PC-9 (cell line): ENCODE measurements around the gene PDGFD.

Experiments used
- EZH2 ChIP-seq: fragments of 200-600 bp; sonication (generic); IDR thresholded peaks from 2 replicates; pipeline ENCODE4 v1.8.0; 2017; ENCODE audit warnings: antibody characterized with exemption, low read depth
- TF ChIP-seq, protein P1 (sequence below): fragments of 200-600 bp; sonication (generic); conservative IDR thresholded peaks from 2 replicates; pipeline ENCODE4 v1.6.1; 2017; ENCODE audit warnings: mixed run types, antibody characterized with exemption, mild to moderate bottlenecking, moderate library complexity

DNA sequence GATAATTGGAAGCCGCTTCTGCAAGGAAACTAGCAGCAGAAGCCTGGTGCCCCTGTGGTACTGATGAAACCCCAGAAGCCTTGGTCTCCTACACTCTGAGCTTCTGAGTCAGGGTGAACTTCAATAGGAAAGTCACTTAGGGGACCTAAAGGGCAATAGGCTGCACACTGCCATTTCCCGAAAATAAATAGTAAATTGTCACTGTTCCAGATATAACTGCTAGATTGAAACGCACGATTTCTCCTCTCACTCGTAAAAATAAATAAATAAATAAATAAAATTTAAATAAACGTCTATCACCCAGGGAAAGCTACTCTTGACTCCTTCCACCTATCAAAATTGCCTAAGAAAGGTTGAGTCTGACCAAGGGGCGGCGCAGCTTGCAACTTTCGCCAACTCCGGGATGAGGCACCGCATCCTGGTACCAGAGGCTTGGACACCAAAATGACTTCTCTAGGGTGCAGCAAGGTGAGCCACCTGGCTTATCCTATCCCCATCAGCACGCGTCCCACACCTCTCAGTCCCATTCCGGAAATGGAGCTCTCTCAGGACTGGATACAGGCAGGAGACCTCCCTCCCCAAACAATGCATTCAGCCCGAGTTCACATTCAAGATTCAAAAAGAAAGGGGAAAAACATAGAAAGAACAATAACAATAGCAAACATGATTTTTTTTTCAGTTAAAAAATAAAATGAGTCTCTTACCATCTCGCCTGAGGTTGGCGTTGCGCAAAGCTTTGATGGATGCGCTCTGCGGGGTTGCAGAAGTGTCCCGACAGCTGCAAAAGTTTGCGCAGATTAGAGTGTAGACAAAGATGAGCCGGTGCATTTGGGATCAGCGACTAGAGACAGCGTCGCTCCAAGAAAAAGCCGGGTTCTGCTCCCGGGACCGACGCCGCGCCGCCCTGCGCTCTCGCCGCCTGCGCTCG is 583 bp downstream of the PDGFD start:
- TF ChIP-seq, protein P1, sequence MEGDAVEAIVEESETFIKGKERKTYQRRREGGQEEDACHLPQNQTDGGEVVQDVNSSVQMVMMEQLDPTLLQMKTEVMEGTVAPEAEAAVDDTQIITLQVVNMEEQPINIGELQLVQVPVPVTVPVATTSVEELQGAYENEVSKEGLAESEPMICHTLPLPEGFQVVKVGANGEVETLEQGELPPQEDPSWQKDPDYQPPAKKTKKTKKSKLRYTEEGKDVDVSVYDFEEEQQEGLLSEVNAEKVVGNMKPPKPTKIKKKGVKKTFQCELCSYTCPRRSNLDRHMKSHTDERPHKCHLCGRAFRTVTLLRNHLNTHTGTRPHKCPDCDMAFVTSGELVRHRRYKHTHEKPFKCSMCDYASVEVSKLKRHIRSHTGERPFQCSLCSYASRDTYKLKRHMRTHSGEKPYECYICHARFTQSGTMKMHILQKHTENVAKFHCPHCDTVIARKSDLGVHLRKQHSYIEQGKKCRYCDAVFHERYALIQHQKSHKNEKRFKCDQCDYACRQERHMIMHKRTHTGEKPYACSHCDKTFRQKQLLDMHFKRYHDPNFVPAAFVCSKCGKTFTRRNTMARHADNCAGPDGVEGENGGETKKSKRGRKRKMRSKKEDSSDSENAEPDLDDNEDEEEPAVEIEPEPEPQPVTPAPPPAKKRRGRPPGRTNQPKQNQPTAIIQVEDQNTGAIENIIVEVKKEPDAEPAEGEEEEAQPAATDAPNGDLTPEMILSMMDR: no peak
- no peak for TF ChIP-seq EZH2
